Neural crest cell (in vitro differentiated cells): ENCODE data around the gene PSMD8. TPM values are rescaled to one million over a fixed set of nuclear protein-coding genes. Genes with fewer than 3 reads are reported as not detected.

Experiments used
- DNase-seq: peaks from one replicate; pipeline ENCODE4 v3.0.0; 2021; ENCODE audit warnings: low read depth, mixed read lengths, low spot score
- H3K27ac Mint-ChIP-seq: one replicate; pipeline ENCODE4 v1.8.0; 2021; ENCODE audit warnings: mild to moderate bottlenecking, mixed read lengths; ENCODE audit not compliant: unreplicated experiment
- H3K27me3 Mint-ChIP-seq: 2 replicates; pipeline ENCODE4 v1.8.0; 2021; ENCODE audit warnings: low read depth, mild to moderate bottlenecking, mixed read lengths
- H3K36me3 Mint-ChIP-seq: 2 replicates; pipeline ENCODE4 v1.8.0; 2021; ENCODE audit warnings: low read depth, mild to moderate bottlenecking, mixed read lengths
- H3K4me1 Mint-ChIP-seq: 2 replicates; pipeline ENCODE4 v1.8.0; 2021; ENCODE audit warnings: mixed read lengths
- H3K4me3 Mint-ChIP-seq: one replicate; pipeline ENCODE4 v1.8.0; 2021; ENCODE audit warnings: mild to moderate bottlenecking, mixed read lengths
- H3K9me3 Mint-ChIP-seq: 2 replicates; pipeline ENCODE4 v1.8.0; 2021; ENCODE audit warnings: mixed read lengths
- CTCF ChIP-seq: fragments of 200-600 bp; sonication (generic); conservative IDR thresholded peaks from 2 replicates; pipeline ENCODE4 v1.5.0; 2021; ENCODE audit warnings: antibody characterized with exemption, mild to moderate bottlenecking
- total RNA-seq: library from RNA; stranded (reverse); gene quantifications from 2 replicates; pipeline ENCODE4 v1.2.1, GENCODE V29; 2021

PSMD8 gene
- total RNA-seq, 1 donor from 2014 or later = 186 TPM

GRCh38 chr19:38367041-38367440 lies 7.3 kb upstream of the PSMD8 start:
- H3K4me3 Mint-ChIP-seq = no peak overlapping the region

GRCh38 chr19:38369584-38369983 lies 4.8 kb upstream of the PSMD8 start:
- Mint-ChIP-seq H3K4me1 (peaks cover 7% of the 10 kb centered on the region), H3K9me3 (no peaks in the 10 kb centered on the region), H3K27ac (peak overlapping the region; percentile 30), H3K4me3 (peak overlapping the region; percentile 7), H3K27me3 (peaks cover 30% of the 10 kb centered on the region), H3K36me3 (no peaks in the 10 kb centered on the region)
- no peak for DNase-seq
- no peak for TF ChIP-seq CTCF

More at GRCh38 chr19:38367041-38367440, 7.3 kb upstream of the PSMD8 start:
- DNase-seq = no peak
- Mint-ChIP-seq H3K36me3 (no peaks in the 10 kb centered on the region), H3K27me3 (peaks cover 33% of the 10 kb centered on the region), H3K4me1 (no peaks in the 10 kb centered on the region), H3K27ac (no peak overlapping the region), H3K9me3 (no peaks in the 10 kb centered on the region)
- no peak for TF ChIP-seq CTCF

GRCh38 chr19:38370299-38370698 lies 4.1 kb upstream of the PSMD8 start:
- DNase-seq = no peak
- TF ChIP-seq CTCF = no peak
- no peaks in the 10 kb centered on the region for H3K9me3 Mint-ChIP-seq
- H3K36me3 Mint-ChIP-seq = no peaks in the 10 kb centered on the region
- no peak overlapping the region for H3K27ac Mint-ChIP-seq
- peaks cover 30% of the 10 kb centered on the region for H3K27me3 Mint-ChIP-seq
- no peak overlapping the region for H3K4me3 Mint-ChIP-seq
- H3K4me1 Mint-ChIP-seq = peaks cover 14% of the 10 kb centered on the region

- H3K27me3 Mint-ChIP-seq = peaks cover 28% of the 10 kb centered on the region
- TF ChIP-seq CTCF = no peak
- H3K4me1 Mint-ChIP-seq = peaks cover 22% of the 10 kb centered on the region
- no peaks in the 10 kb centered on the region for H3K36me3 Mint-ChIP-seq
- no peaks in the 10 kb centered on the region for H3K9me3 Mint-ChIP-seq
- no peak overlapping the region for H3K27ac Mint-ChIP-seq
- H3K4me3 Mint-ChIP-seq = peak overlapping the region; percentile 11
- no peak for DNase-seq
Measured at GRCh38 chr19:38371081-38371480, 3.3 kb upstream of the PSMD8 start.

- Mint-ChIP-seq H3K36me3 (no peaks in the 10 kb centered on the region), H3K4me3 (peak overlapping the region; percentile 99), H3K9me3 (no peaks in the 10 kb centered on the region), H3K27ac (peak overlapping the region; percentile 72), H3K27me3 (peaks cover 25% of the 10 kb centered on the region), H3K4me1 (peaks cover 24% of the 10 kb centered on the region)
- DNase-seq = no peak
- no peak for TF ChIP-seq CTCF
Measured at GRCh38 chr19:38373907-38374331, 452 bp upstream of the PSMD8 start.

- H3K27me3 Mint-ChIP-seq = peaks cover 20% of the 10 kb centered on the region
- peaks cover 24% of the 10 kb centered on the region for H3K4me1 Mint-ChIP-seq
- peak overlapping the region; percentile 98 for H3K27ac Mint-ChIP-seq
- peak overlapping the region; percentile 99 for H3K4me3 Mint-ChIP-seq
- no peak for TF ChIP-seq CTCF
- no peaks in the 10 kb centered on the region for H3K9me3 Mint-ChIP-seq
- peaks cover 6% of the 10 kb centered on the region for H3K36me3 Mint-ChIP-seq
- DNase-seq = peak; percentile 10
Measured at GRCh38 chr19:38375098-38375493, 725 bp downstream of the PSMD8 start.
